Measurements from ENCODE around the gene CCDC170. TPM values are rescaled to one million over a fixed set of nuclear protein-coding genes. Genes with fewer than 3 reads are reported as not detected.

Gene CCDC170
- total and polyA plus RNA-seq, 9 of the 15 experiments (the other 6 are each of a cell fraction or from before 2014, with no cell fraction given): 0.01 to 0.18 (median 0.05) TPM; not detected in 6

GRCh38 chr6:151589667-151590066 lies 95.8 kb downstream of the CCDC170 start (continued):
- TF ChIP-seq, protein P1, sequence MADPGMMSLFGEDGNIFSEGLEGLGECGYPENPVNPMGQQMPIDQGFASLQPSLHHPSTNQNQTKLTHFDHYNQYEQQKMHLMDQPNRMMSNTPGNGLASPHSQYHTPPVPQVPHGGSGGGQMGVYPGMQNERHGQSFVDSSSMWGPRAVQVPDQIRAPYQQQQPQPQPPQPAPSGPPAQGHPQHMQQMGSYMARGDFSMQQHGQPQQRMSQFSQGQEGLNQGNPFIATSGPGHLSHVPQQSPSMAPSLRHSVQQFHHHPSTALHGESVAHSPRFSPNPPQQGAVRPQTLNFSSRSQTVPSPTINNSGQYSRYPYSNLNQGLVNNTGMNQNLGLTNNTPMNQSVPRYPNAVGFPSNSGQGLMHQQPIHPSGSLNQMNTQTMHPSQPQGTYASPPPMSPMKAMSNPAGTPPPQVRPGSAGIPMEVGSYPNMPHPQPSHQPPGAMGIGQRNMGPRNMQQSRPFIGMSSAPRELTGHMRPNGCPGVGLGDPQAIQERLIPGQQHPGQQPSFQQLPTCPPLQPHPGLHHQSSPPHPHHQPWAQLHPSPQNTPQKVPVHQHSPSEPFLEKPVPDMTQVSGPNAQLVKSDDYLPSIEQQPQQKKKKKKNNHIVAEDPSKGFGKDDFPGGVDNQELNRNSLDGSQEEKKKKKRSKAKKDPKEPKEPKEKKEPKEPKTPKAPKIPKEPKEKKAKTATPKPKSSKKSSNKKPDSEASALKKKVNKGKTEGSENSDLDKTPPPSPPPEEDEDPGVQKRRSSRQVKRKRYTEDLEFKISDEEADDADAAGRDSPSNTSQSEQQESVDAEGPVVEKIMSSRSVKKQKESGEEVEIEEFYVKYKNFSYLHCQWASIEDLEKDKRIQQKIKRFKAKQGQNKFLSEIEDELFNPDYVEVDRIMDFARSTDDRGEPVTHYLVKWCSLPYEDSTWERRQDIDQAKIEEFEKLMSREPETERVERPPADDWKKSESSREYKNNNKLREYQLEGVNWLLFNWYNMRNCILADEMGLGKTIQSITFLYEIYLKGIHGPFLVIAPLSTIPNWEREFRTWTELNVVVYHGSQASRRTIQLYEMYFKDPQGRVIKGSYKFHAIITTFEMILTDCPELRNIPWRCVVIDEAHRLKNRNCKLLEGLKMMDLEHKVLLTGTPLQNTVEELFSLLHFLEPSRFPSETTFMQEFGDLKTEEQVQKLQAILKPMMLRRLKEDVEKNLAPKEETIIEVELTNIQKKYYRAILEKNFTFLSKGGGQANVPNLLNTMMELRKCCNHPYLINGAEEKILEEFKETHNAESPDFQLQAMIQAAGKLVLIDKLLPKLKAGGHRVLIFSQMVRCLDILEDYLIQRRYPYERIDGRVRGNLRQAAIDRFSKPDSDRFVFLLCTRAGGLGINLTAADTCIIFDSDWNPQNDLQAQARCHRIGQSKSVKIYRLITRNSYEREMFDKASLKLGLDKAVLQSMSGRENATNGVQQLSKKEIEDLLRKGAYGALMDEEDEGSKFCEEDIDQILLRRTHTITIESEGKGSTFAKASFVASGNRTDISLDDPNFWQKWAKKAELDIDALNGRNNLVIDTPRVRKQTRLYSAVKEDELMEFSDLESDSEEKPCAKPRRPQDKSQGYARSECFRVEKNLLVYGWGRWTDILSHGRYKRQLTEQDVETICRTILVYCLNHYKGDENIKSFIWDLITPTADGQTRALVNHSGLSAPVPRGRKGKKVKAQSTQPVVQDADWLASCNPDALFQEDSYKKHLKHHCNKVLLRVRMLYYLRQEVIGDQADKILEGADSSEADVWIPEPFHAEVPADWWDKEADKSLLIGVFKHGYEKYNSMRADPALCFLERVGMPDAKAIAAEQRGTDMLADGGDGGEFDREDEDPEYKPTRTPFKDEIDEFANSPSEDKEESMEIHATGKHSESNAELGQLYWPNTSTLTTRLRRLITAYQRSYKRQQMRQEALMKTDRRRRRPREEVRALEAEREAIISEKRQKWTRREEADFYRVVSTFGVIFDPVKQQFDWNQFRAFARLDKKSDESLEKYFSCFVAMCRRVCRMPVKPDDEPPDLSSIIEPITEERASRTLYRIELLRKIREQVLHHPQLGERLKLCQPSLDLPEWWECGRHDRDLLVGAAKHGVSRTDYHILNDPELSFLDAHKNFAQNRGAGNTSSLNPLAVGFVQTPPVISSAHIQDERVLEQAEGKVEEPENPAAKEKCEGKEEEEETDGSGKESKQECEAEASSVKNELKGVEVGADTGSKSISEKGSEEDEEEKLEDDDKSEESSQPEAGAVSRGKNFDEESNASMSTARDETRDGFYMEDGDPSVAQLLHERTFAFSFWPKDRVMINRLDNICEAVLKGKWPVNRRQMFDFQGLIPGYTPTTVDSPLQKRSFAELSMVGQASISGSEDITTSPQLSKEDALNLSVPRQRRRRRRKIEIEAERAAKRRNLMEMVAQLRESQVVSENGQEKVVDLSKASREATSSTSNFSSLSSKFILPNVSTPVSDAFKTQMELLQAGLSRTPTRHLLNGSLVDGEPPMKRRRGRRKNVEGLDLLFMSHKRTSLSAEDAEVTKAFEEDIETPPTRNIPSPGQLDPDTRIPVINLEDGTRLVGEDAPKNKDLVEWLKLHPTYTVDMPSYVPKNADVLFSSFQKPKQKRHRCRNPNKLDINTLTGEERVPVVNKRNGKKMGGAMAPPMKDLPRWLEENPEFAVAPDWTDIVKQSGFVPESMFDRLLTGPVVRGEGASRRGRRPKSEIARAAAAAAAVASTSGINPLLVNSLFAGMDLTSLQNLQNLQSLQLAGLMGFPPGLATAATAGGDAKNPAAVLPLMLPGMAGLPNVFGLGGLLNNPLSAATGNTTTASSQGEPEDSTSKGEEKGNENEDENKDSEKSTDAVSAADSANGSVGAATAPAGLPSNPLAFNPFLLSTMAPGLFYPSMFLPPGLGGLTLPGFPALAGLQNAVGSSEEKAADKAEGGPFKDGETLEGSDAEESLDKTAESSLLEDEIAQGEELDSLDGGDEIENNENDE (IDR thresholded peaks at IDR 0.05; ENCODE audit: low read depth, low read length): no peak
- TF ChIP-seq IFI16 (CRISPR knock-in tag; IDR thresholded peaks at IDR 0.05) (no peak), GATAD2A (IDR thresholded peaks at IDR 0.05) (no peak), FOXM1 (IDR thresholded peaks at IDR 0.05; ENCODE audit: low read depth) (no peak), FOXM1 (CRISPR knock-in tag; IDR thresholded peaks at IDR 0.05; ENCODE audit: low read depth) (no peak), PHF20 (IDR thresholded peaks at IDR 0.05; ENCODE audit: partially characterized antibody) (no peak), MEF2A (IDR thresholded peaks at IDR 0.05; ENCODE audit: control insufficient read depth, low read depth, low read length) (no peak)
